Mesenchymal stem cell (in vitro differentiated cells and primary cell): Measurements from ENCODE around the gene C2CD3.

Source experiments
- DNase-seq: peaks from one replicate; pipeline ENCODE4 v3.0.0-alpha.2; 2013
- H2AFZ ChIP-seq: one replicate; pipeline ENCODE4 v1.6.1; 2013; ENCODE audit warnings: low read depth, mild to moderate bottlenecking, control low read depth, inconsistent platforms, low read length, moderate library complexity
- H2AK5ac ChIP-seq: 2 replicates; pipeline ENCODE4 v1.6.1; 2013; ENCODE audit warnings: low read length, moderate library complexity, mild to moderate bottlenecking, inconsistent platforms; ENCODE audit not compliant: severe bottlenecking
- H2BK120ac ChIP-seq: one replicate; pipeline ENCODE4 v1.6.1; 2013; ENCODE audit warnings: low read depth, mild to moderate bottlenecking, inconsistent platforms, low read length, moderate library complexity
- H2BK12ac ChIP-seq, 2 experiments: one replicate each; pipeline ENCODE4 v1.6.1; 2013; ENCODE audit warnings: inconsistent platforms in 2 of 2, low read length in 2 of 2, mild to moderate bottlenecking in 2 of 2, moderate library complexity in 2 of 2, control low read depth in 1 of 2
- H2BK15ac ChIP-seq: one replicate; pipeline ENCODE4 v1.6.1; 2013; ENCODE audit warnings: mild to moderate bottlenecking, low read depth, inconsistent platforms; ENCODE audit not compliant: poor library complexity, severe bottlenecking
- H2BK5ac ChIP-seq: 2 replicates; pipeline ENCODE4 v1.6.1; 2013; ENCODE audit warnings: low read depth, mild to moderate bottlenecking, low read length, control low read depth, inconsistent platforms; ENCODE audit not compliant: poor library complexity, severe bottlenecking
- H3K14ac ChIP-seq, 2 experiments: one replicate each; pipeline ENCODE4 v1.6.1; 2013; ENCODE audit warnings: inconsistent platforms in 2 of 2, low read length in 2 of 2, control low read depth in 1 of 2, mild to moderate bottlenecking in 1 of 2, moderate library complexity in 1 of 2
- H3K18ac ChIP-seq, 2 experiments: one replicate each; pipeline ENCODE4 v1.6.1; 2013; ENCODE audit warnings: inconsistent platforms in 2 of 2, low read length in 2 of 2, control low read depth in 1 of 2, low read depth in 1 of 2, mild to moderate bottlenecking in 1 of 2
- H3K23ac ChIP-seq, 2 experiments: one replicate each; pipeline ENCODE4 v1.6.1; 2013; ENCODE audit warnings: inconsistent platforms in 2 of 2, low read length in 2 of 2, mild to moderate bottlenecking in 2 of 2, moderate library complexity in 2 of 2, control low read depth in 1 of 2
- H3K27ac ChIP-seq: 2 replicates; pipeline ENCODE4 v1.5.1; 2013; ENCODE audit warnings: mild to moderate bottlenecking, moderate library complexity, low read length, control low read depth, inconsistent platforms; ENCODE audit not compliant: poor library complexity, severe bottlenecking
- H3K27me3 ChIP-seq, 2 experiments: 2 replicates each; pipeline versions ENCODE4 v1.6.1 to v1.7.0; 2013; ENCODE audit warnings: low read length in 2 of 2, mild to moderate bottlenecking in 2 of 2, moderate library complexity in 2 of 2, control low read depth in 1 of 2, inconsistent platforms in 1 of 2; ENCODE audit not compliant: control insufficient read depth in 1 of 2, insufficient read depth in 1 of 2
- H3K36me3 ChIP-seq, 2 experiments: 2 replicates each; pipeline versions ENCODE4 v1.6.1 to v1.7.0; 2013; ENCODE audit warnings: low read length in 2 of 2, control low read depth in 1 of 2, inconsistent platforms in 1 of 2, low read depth in 1 of 2, mild to moderate bottlenecking in 1 of 2; ENCODE audit not compliant: insufficient read depth in 2 of 2, control insufficient read depth in 1 of 2
- H3K4ac ChIP-seq, 2 experiments: one replicate each; pipeline ENCODE4 v1.6.1; 2013; ENCODE audit warnings: inconsistent platforms in 2 of 2, low read length in 2 of 2, mild to moderate bottlenecking in 2 of 2, moderate library complexity in 2 of 2, control low read depth in 1 of 2, low read depth in 1 of 2
- H3K4me1 ChIP-seq: 2 replicates; pipeline ENCODE4 v1.6.1; 2013; ENCODE audit warnings: low read depth, low read length, control low read depth; ENCODE audit not compliant: control insufficient read depth, insufficient read depth
- H3K4me2 ChIP-seq: 2 replicates; pipeline ENCODE4 v1.6.1; 2013; ENCODE audit warnings: low read length, mild to moderate bottlenecking, inconsistent platforms; ENCODE audit not compliant: poor library complexity, severe bottlenecking
- H3K4me3 ChIP-seq, 2 experiments: 2 replicates each; pipeline versions ENCODE4 v1.5.1 to v1.7.0; 2013; ENCODE audit warnings: low read length in 2 of 2, mild to moderate bottlenecking in 2 of 2, control low read depth in 1 of 2, low read depth in 1 of 2; ENCODE audit not compliant: insufficient read depth in 1 of 2
- H3K79me1 ChIP-seq: replicated peaks from 2 replicates; pipeline ENCODE4 v1.6.1; 2013; ENCODE audit warnings: mild to moderate bottlenecking, control low read depth, low read length, inconsistent platforms; ENCODE audit not compliant: poor library complexity, severe bottlenecking
- H3K9ac ChIP-seq: 2 replicates; pipeline ENCODE4 v1.7.0; 2013; ENCODE audit warnings: mild to moderate bottlenecking, low read length, moderate library complexity
- H3K9me3 ChIP-seq: 2 replicates; pipeline ENCODE4 v1.7.0; 2013; ENCODE audit warnings: mild to moderate bottlenecking, low read length; ENCODE audit not compliant: control insufficient read depth
- H4K8ac ChIP-seq: one replicate; pipeline ENCODE4 v1.6.1; 2013; ENCODE audit warnings: inconsistent platforms, mild to moderate bottlenecking, low read length, moderate library complexity
- H4K91ac ChIP-seq: one replicate; pipeline ENCODE4 v1.6.1; 2013; ENCODE audit warnings: mild to moderate bottlenecking, low read length, inconsistent platforms
- WGBS: methylation state at CpG from one replicate; pipeline ENCODE4 v1.1.7; 2013; ENCODE audit warnings: mixed read lengths; 5-methylcytosine and 5-hydroxymethylcytosine counted together

Gene C2CD3

GRCh38 chr11:74159642-74160041, 11.2 kb downstream of the C2CD3 start:
- no peak overlapping the region for H2AK5ac ChIP-seq
- no peak overlapping the region for H3K4ac ChIP-seq
- H2BK12ac ChIP-seq, result no peak overlapping the region

GRCh38 chr11:74157169-74157568, 13.6 kb downstream of the C2CD3 start:
- H3K4me2 ChIP-seq, result no peak overlapping the region
- no peaks in the 10 kb centered on the region for H3K4me1 ChIP-seq
- H2AFZ ChIP-seq, result no peak overlapping the region
- H3K4me3 ChIP-seq, result no peak overlapping the region
- no peak for DNase-seq
- no peaks in the 10 kb centered on the region for H3K27me3 ChIP-seq
- H3K9ac ChIP-seq, result no peak overlapping the region
- H3K18ac ChIP-seq, result no peak overlapping the region
- H2AK5ac ChIP-seq, result no peak overlapping the region
- H2BK5ac ChIP-seq, result no peak overlapping the region
- no peak overlapping the region for H3K27ac ChIP-seq
- peaks cover 14 to 18% of the 10 kb centered on the region in 2 experiments for H3K36me3 ChIP-seq
- WGBS, result no CpG with 5 or more reads among the region's 1 CpG
- H2BK15ac ChIP-seq, result no peak overlapping the region
- no peak overlapping the region for H4K91ac ChIP-seq
- H4K8ac ChIP-seq, result no peak overlapping the region
- no peaks in the 10 kb centered on the region for H3K9me3 ChIP-seq
- H3K23ac ChIP-seq, result no peak overlapping the region
- no peak overlapping the region for H2BK12ac ChIP-seq
- peaks cover 14% of the 10 kb centered on the region for H3K79me1 ChIP-seq
- H3K14ac ChIP-seq, result no peak overlapping the region
- no peak overlapping the region for H2BK120ac ChIP-seq
- no peak overlapping the region for H3K4ac ChIP-seq

More at GRCh38 chr11:74159642-74160041, 11.2 kb downstream of the C2CD3 start:
- H2BK5ac ChIP-seq, result no peak overlapping the region
- H4K91ac ChIP-seq, result no peak overlapping the region
- H3K23ac ChIP-seq, result no peak overlapping the region
- no peak for DNase-seq
- H3K79me1 ChIP-seq, result peaks cover 18% of the 10 kb centered on the region
- no peak overlapping the region for H3K4me2 ChIP-seq
- H2BK120ac ChIP-seq, result no peak overlapping the region
- no peak overlapping the region for H3K9ac ChIP-seq
- H3K14ac ChIP-seq, result no peak overlapping the region
- H3K9me3 ChIP-seq, result no peaks in the 10 kb centered on the region
- no peak overlapping the region for H2BK15ac ChIP-seq
- no peaks in the 10 kb centered on the region for H3K4me1 ChIP-seq
- no peak overlapping the region for H2AFZ ChIP-seq
- no peak overlapping the region for H3K4me3 ChIP-seq
- H3K36me3 ChIP-seq, result peaks cover 15 to 34% of the 10 kb centered on the region in 2 experiments
- no peak overlapping the region for H3K27ac ChIP-seq
- no peak overlapping the region for H4K8ac ChIP-seq
- no peak overlapping the region for H3K18ac ChIP-seq
- H3K27me3 ChIP-seq, result no peaks in the 10 kb centered on the region

- H3K4me3 ChIP-seq, result no peak overlapping the region
- H3K14ac ChIP-seq, result no peak overlapping the region
- H3K36me3 ChIP-seq, result peaks cover 7 to 14% of the 10 kb centered on the region in 2 experiments
- H3K9ac ChIP-seq, result no peak overlapping the region
- peak; percentile 29 for DNase-seq
- no peaks in the 10 kb centered on the region for H3K9me3 ChIP-seq
- H3K79me1 ChIP-seq, result peaks cover 13% of the 10 kb centered on the region
- no peaks in the 10 kb centered on the region for H3K4me1 ChIP-seq
- H2BK120ac ChIP-seq, result no peak overlapping the region
- no peak overlapping the region for H3K4ac ChIP-seq
- WGBS, result no CpG with 5 or more reads among the region's 1 CpG
- no peak overlapping the region for H2AFZ ChIP-seq
- H3K18ac ChIP-seq, result no peak overlapping the region
- no peak overlapping the region for H2AK5ac ChIP-seq
- no peak overlapping the region for H2BK5ac ChIP-seq
- H3K4me2 ChIP-seq, result no peak overlapping the region
- H4K91ac ChIP-seq, result no peak overlapping the region
- no peak overlapping the region for H4K8ac ChIP-seq
- H3K27ac ChIP-seq, result no peak overlapping the region
- no peak overlapping the region for H2BK12ac ChIP-seq
- H2BK15ac ChIP-seq, result no peak overlapping the region
- no peak overlapping the region for H3K23ac ChIP-seq
- no peaks in the 10 kb centered on the region for H3K27me3 ChIP-seq
These were observed 16.1 kb downstream of the C2CD3 start for GRCh38 chr11:74154620-74155281.

- H3K9ac ChIP-seq, result no peak overlapping the region
- no peak overlapping the region for H3K4ac ChIP-seq
- no peak overlapping the region for H2AFZ ChIP-seq
- H3K23ac ChIP-seq, result no peak overlapping the region
- H3K27ac ChIP-seq, result no peak overlapping the region
- H3K27me3 ChIP-seq, result no peaks in the 10 kb centered on the region
- no peak overlapping the region for H2BK120ac ChIP-seq
- no peak overlapping the region for H2AK5ac ChIP-seq
- peaks cover 1% of the 10 kb centered on the region for H3K4me1 ChIP-seq
- no peak overlapping the region for H3K18ac ChIP-seq
- no peak overlapping the region for H3K4me3 ChIP-seq
- no peak overlapping the region for H2BK15ac ChIP-seq
- peaks cover 13% of the 10 kb centered on the region for H3K79me1 ChIP-seq
- no peaks in the 10 kb centered on the region for H3K9me3 ChIP-seq
- H3K36me3 ChIP-seq, result peaks cover 0 to 11% of the 10 kb centered on the region in 2 experiments
- no peak overlapping the region for H3K14ac ChIP-seq
- no peak overlapping the region for H2BK12ac ChIP-seq
- H2BK5ac ChIP-seq, result no peak overlapping the region
- no peak overlapping the region for H4K8ac ChIP-seq
- H4K91ac ChIP-seq, result no peak overlapping the region
- H3K4me2 ChIP-seq, result no peak overlapping the region
- no peak for DNase-seq
These were observed 17.6 kb downstream of the C2CD3 start for GRCh38 chr11:74153224-74153623.
